ENCODE data around the gene VMO1. TPM values are rescaled to one million over a fixed set of nuclear protein-coding genes. Genes with fewer than 3 reads are reported as not detected.

The VMO1 gene
- total and polyA plus RNA-seq, 5 experiments from 2014 or later: 0.60 TPM; not detected in 4

DNA sequence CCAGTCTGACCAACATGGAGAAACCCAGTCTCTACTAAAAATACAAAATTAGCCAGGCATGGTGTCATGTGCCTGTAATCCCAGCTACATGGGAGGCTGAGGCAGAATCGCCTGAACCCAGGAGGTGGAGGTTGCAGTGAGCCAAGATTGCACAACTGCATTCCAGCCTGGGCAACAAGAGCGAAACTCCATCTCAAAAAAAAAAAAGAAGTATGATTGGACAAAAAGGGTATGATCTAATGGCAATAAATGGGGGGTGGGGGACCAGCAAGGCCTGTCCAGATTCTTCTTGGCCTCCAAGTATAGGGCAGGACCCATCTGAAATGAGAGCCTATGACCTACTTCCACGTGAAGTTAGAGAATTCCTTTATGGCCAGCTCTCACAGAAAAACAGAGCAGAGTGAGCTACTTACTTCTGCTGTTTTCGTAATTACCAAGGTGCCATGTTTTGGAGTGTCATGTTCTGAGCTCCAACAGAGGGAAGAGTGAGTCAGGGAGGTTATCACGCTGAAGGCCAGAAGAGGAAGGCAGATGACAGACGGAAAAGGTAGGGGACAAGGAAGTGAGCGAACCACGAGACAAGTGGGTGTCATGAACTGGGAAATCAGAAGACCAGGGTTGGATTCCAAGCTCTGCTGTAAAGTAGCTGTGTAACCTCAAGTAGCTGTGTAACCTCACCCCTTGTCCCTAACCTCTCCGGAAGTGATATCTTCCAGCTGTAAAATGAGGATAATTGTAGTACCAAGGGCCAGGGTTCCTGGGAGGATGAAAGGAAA, 50.1 kb downstream of the VMO1 start:
- Mint-ChIP-seq H3K4me3 (peak overlapping the region in 3 of 10 donors; percentile 25 to 61 (median 41)), H3K4me1 (peaks cover 23 to 62% (median 35%) of the 10 kb centered on the region in 4 donors), H3K36me3 (no peaks in the 10 kb centered on the region), H3K27ac (peak overlapping the region in 2 of 10 donors; percentile 27 to 59), H3K9me3 (no peaks in the 10 kb centered on the region), H3K27me3 (peaks cover 0 to 9% (median 4%) of the 10 kb centered on the region in 5 donors)
- ATAC-seq: no peak
- POLR2A ChIA-PET: interaction anchor here (0.8 to 1.6 kb wide), 4 partner anchors 17 to 56 kb away, joined by 4 to 8 read pairs (median 6); partner anchors contain the start of gene ARRB2
- DNase-seq: no peak

Other genes with a start within 250 kb of the VMO1 start
- 10 to 100 TPM; 84.4 to 88.6 TPM for gene MYBBP1A, start 231.0 kb downstream of the VMO1 start, total RNA-seq
- gene MYBBP1A, start 231.0 kb downstream of the VMO1 start, polyA plus RNA-seq: 10 to 100 TPM; 14.0 to 45.7 (median 28.7) TPM
- gene GGT6, start 225.8 kb downstream of the VMO1 start, total RNA-seq: not detected
- not detected for gene GGT6, start 225.8 kb downstream of the VMO1 start, polyA plus RNA-seq
- not detected for gene SMTNL2, start 201.8 kb downstream of the VMO1 start, total RNA-seq
- gene SMTNL2, start 201.8 kb downstream of the VMO1 start, polyA plus RNA-seq: not detected
- under 1 TPM; 0.60 TPM for gene ALOX15, start 144.7 kb downstream of the VMO1 start, total RNA-seq
- gene ALOX15, start 144.7 kb downstream of the VMO1 start, polyA plus RNA-seq: not detected
- 10 to 100 TPM; 70.6 to 71.3 TPM for gene PELP1, start 82.2 kb downstream of the VMO1 start, total RNA-seq
- 10 to 100 TPM in 2 of 3 donors, 1 to 10 TPM in 1; 8.9 to 13.3 (median 12.1) TPM for gene PELP1, start 82.2 kb downstream of the VMO1 start, polyA plus RNA-seq
- 100 to 1,000 TPM; 402 to 413 TPM for gene ARRB2, start 75.7 kb downstream of the VMO1 start, total RNA-seq
- gene ARRB2, start 75.7 kb downstream of the VMO1 start, polyA plus RNA-seq: 10 to 100 TPM; 47.0 to 60.5 (median 49.4) TPM
- gene MED11, start 54.9 kb downstream of the VMO1 start, total RNA-seq: 10 to 100 TPM; 31.1 to 32.7 TPM
- gene MED11, start 54.9 kb downstream of the VMO1 start, polyA plus RNA-seq: 10 to 100 TPM; 37.2 to 81.1 (median 38.9) TPM
- under 1 TPM; 0.38 to 0.47 TPM for gene ZMYND15, start 46.5 kb downstream of the VMO1 start, total RNA-seq
- under 1 TPM in 1 of 3 donors, not detected in 2; 0.10 TPM for gene ZMYND15, start 46.5 kb downstream of the VMO1 start, polyA plus RNA-seq
- 1 to 10 TPM; 5.5 to 5.6 TPM for gene CXCL16, start 46.4 kb downstream of the VMO1 start, total RNA-seq
- 1 to 10 TPM; 2.2 to 5.9 (median 2.5) TPM for gene CXCL16, start 46.4 kb downstream of the VMO1 start, polyA plus RNA-seq
- not detected for gene TM4SF5, start 14.5 kb downstream of the VMO1 start, total RNA-seq
- gene TM4SF5, start 14.5 kb downstream of the VMO1 start, polyA plus RNA-seq: not detected
- gene GLTPD2, start 2.6 kb upstream of the VMO1 start, total RNA-seq: not detected
- gene GLTPD2, start 2.6 kb upstream of the VMO1 start, polyA plus RNA-seq: under 1 TPM; 0.36 to 0.39 (median 0.39) TPM
- gene PSMB6, start 9.8 kb upstream of the VMO1 start, total RNA-seq: 10 to 100 TPM; 56.5 to 61.6 TPM
- 100 to 1,000 TPM; 211 to 282 (median 256) TPM for gene PSMB6, start 9.8 kb upstream of the VMO1 start, polyA plus RNA-seq
- gene PLD2, start 20.8 kb upstream of the VMO1 start, total RNA-seq: 10 to 100 TPM; 21.4 to 27.9 TPM
- gene PLD2, start 20.8 kb upstream of the VMO1 start, polyA plus RNA-seq: 1 to 10 TPM; 1.1 to 1.9 (median 1.9) TPM
- gene MINK1, start 47.0 kb upstream of the VMO1 start, total RNA-seq: 100 to 1,000 TPM; 110 to 117 TPM
- 10 to 100 TPM in 1 of 3 donors, 1 to 10 TPM in 2; 4.1 to 12.9 (median 8.1) TPM for gene MINK1, start 47.0 kb upstream of the VMO1 start, polyA plus RNA-seq
- 1 to 10 TPM; 5.7 TPM for gene C17orf107, start 113.2 kb upstream of the VMO1 start, total RNA-seq
- 1 to 10 TPM; 1.5 to 1.8 (median 1.6) TPM for gene C17orf107, start 113.2 kb upstream of the VMO1 start, polyA plus RNA-seq
- 1 to 10 TPM in 1 of 2 experiments, under 1 TPM in 1; 0.94 to 1.3 TPM for gene CHRNE, start 116.7 kb upstream of the VMO1 start, total RNA-seq
- under 1 TPM; 0.19 to 0.58 (median 0.20) TPM for gene CHRNE, start 116.7 kb upstream of the VMO1 start, polyA plus RNA-seq
- not detected for gene GP1BA, start 145.9 kb upstream of the VMO1 start, total RNA-seq
- under 1 TPM in 2 of 3 donors, not detected in 1; 0.08 to 0.13 TPM for gene GP1BA, start 145.9 kb upstream of the VMO1 start, polyA plus RNA-seq
- gene SLC25A11, start 153.7 kb upstream of the VMO1 start, total RNA-seq: 10 to 100 TPM; 42.5 to 45.0 TPM
- 10 to 100 TPM; 75.3 to 78.6 (median 77.6) TPM for gene SLC25A11, start 153.7 kb upstream of the VMO1 start, polyA plus RNA-seq
- gene RNF167, start 153.9 kb upstream of the VMO1 start, total RNA-seq: 100 to 1,000 TPM; 143 to 145 TPM
- 10 to 100 TPM; 30.3 to 50.0 (median 32.2) TPM for gene RNF167, start 153.9 kb upstream of the VMO1 start, polyA plus RNA-seq
- gene PFN1, start 162.2 kb upstream of the VMO1 start, total RNA-seq: 100 to 1,000 TPM; 486 to 497 TPM
- gene PFN1, start 162.2 kb upstream of the VMO1 start, polyA plus RNA-seq: 1,000 to 10,000 TPM; 1,824 to 2,067 (median 1,870) TPM
- gene ENO3, start 164.8 kb upstream of the VMO1 start, total RNA-seq: 10 to 100 TPM; 35.2 to 36.7 TPM
- 1 to 10 TPM; 1.5 to 3.0 (median 1.8) TPM for gene ENO3, start 164.8 kb upstream of the VMO1 start, polyA plus RNA-seq
- gene SPAG7, start 181.5 kb upstream of the VMO1 start, total RNA-seq: 10 to 100 TPM; 50.5 to 52.6 TPM
- 100 to 1,000 TPM; 122 to 131 (median 129) TPM for gene SPAG7, start 181.5 kb upstream of the VMO1 start, polyA plus RNA-seq
- gene CAMTA2, start 201.3 kb upstream of the VMO1 start, total RNA-seq: 10 to 100 TPM; 56.1 to 58.7 TPM
- 10 to 100 TPM in 1 of 3 donors, 1 to 10 TPM in 2; 4.1 to 18.9 (median 6.3) TPM for gene CAMTA2, start 201.3 kb upstream of the VMO1 start, polyA plus RNA-seq
- gene INCA1, start 211.2 kb upstream of the VMO1 start, total RNA-seq: under 1 TPM in 1 of 2 experiments, not detected in 1; 0.26 TPM
- gene INCA1, start 211.2 kb upstream of the VMO1 start, polyA plus RNA-seq: under 1 TPM in 1 of 3 donors, not detected in 2; 0.23 TPM
- 10 to 100 TPM; 20.8 to 21.1 TPM for gene KIF1C, start 211.6 kb upstream of the VMO1 start, total RNA-seq
- gene KIF1C, start 211.6 kb upstream of the VMO1 start, polyA plus RNA-seq: 1 to 10 TPM; 2.6 to 3.0 (median 3.0) TPM
- under 1 TPM in 1 of 2 experiments, not detected in 1; 0.25 TPM for gene SLC52A1, start 249.1 kb upstream of the VMO1 start, total RNA-seq
- not detected for gene SLC52A1, start 249.1 kb upstream of the VMO1 start, polyA plus RNA-seq